ENCODE data around the gene BRWD1. TPM values are rescaled to one million over a fixed set of nuclear protein-coding genes. Genes with fewer than 3 reads are reported as not detected.
"Not testable (repeated sequence)": the region's sequence is repeated elsewhere in the genome, so short reads cannot be mapped to it uniquely, and the experiment has no call there.

The BRWD1 gene
- total and polyA plus RNA-seq, 9 donors: 21.9 to 49.0 (median 29.6) TPM

DNA sequence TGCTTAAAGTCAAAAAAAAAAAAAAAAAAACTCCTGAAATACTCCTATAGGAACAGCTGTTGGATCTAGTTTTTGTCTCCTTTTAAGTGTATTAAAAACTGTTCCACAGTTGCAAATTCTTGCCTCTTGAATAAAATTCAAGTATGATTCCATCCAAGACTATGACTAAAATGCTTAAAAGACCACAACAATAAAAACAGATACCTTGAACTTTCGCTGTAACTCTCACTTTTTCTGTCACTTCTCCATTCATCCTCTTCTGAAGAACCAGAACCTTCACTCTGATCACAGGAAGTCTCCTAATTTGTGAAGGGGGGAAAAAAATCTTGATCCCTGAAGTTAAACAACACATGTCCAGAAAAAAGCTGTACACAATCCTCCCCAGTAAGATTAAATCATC lies 75.2 kb downstream of the BRWD1 start:
- Histone ChIP-seq H3K9me3 (replicated peaks; ENCODE audit: control insufficient read depth, low read depth, low read length) (no peaks in the 10 kb centered on the region), H3K36me3 (ENCODE audit: control insufficient read depth, insufficient read depth, low read length) (peaks cover 25% of the 10 kb centered on the region), H3K27ac (ENCODE audit: low read length) (no peak overlapping the region), H3K4me1 (ENCODE audit: control insufficient read depth, insufficient read depth, low read length) (no peaks in the 10 kb centered on the region), H3K27me3 (ENCODE audit: control insufficient read depth, insufficient read depth, low read length) (no peaks in the 10 kb centered on the region), H3K4me3 (ENCODE audit: low read length) (no peak overlapping the region)
- no CpG with 5 or more reads among the region's 1 CpG for WGBS (ENCODE audit: insufficient coverage)
- no peak for DNase-seq

DNA sequence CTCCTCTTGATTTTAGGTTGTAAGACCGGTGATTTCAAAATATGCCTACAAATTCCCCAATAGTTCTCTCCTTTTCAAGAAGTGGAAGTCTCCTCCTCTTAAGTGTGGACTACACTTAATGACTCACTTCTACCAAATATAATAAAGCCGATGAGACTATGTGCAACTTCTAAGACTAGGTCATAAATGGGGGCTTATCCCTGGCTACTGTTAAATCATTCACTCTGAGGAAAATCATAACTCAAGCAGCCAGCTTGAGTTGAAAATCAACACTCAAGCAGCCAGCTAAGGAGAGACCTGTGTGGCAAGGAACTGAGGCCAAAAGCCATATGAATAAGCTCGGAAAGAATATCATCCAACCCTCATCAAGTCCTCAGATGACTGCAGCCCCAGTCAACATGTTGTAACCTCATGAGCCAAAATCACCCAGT lies 80.6 kb downstream of the BRWD1 start:
- Histone ChIP-seq H3K36me3 (ENCODE audit: control insufficient read depth, insufficient read depth, low read length) (peaks cover 35% of the 10 kb centered on the region), H3K27ac (ENCODE audit: low read length) (no peak overlapping the region), H3K4me1 (ENCODE audit: control insufficient read depth, insufficient read depth, low read length) (no peaks in the 10 kb centered on the region), H3K27me3 (ENCODE audit: control insufficient read depth, insufficient read depth, low read length) (no peaks in the 10 kb centered on the region), H3K4me3 (ENCODE audit: low read length) (no peak overlapping the region), H3K9me3 (replicated peaks; ENCODE audit: control insufficient read depth, low read depth, low read length) (no peaks in the 10 kb centered on the region)
- no peak for DNase-seq
- WGBS (ENCODE audit: insufficient coverage): 71% methylated on average over 1 of the region's 3 CpGs

DNA sequence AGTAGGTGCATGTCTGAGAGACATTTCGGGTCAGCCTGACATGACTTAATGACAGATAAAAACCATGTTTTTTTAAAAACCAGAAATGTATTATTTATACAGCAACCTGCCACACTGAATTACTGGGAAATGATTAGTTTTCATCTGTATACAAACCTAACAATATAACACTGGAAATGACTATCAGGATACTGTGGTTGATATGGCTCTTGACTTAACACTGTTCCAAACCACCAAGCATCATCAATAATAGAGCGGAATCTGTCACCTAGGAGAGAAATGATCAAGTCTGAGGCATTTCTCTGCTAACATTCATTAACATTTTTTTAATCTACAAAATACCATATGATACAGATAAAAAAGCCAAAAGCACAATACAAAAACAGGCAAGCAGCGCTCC lies 88.5 kb downstream of the BRWD1 start:
- no peaks in the 10 kb centered on the region for H3K27me3 ChIP-seq (ENCODE audit: control insufficient read depth, insufficient read depth, low read length)
- DNase-seq: no peak
- no CpG with 5 or more reads among the region's 3 CpGs for WGBS (ENCODE audit: insufficient coverage)
- H3K4me3 ChIP-seq (ENCODE audit: low read length): no peak overlapping the region
- H3K36me3 ChIP-seq (ENCODE audit: control insufficient read depth, insufficient read depth, low read length): peaks cover 29% of the 10 kb centered on the region
- no peaks in the 10 kb centered on the region for H3K4me1 ChIP-seq (ENCODE audit: control insufficient read depth, insufficient read depth, low read length)
- H3K27ac ChIP-seq (ENCODE audit: low read length): no peak overlapping the region
- H3K9me3 ChIP-seq (replicated peaks; ENCODE audit: control insufficient read depth, low read depth, low read length): no peaks in the 10 kb centered on the region

DNA sequence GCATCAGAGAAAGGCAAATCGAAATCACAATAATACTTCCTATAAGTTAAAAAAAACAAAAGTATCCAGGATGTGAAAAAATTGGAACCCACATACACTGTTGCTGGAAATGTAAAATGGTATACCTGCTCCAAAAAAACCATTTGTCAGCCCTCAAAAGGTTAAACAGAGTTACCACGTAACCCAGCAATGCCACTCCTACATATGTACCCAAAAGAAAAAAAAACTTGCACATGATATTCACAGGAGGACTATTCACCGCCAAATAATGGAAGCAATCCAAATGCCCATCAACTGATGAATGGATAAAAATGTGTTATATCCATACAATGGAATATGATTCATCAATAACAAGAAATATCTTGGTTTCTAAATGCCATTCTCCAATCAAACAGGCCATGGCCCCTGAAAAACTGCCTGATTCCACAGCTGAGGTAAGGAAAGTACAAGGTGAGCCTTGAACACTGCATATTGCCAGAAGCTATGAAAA lies 91.4 kb downstream of the BRWD1 start:
- no peak overlapping the region for H3K4me3 ChIP-seq (ENCODE audit: low read length)
- H3K27me3 ChIP-seq (ENCODE audit: control insufficient read depth, insufficient read depth, low read length): no peaks in the 10 kb centered on the region
- peaks cover 24% of the 10 kb centered on the region for H3K36me3 ChIP-seq (ENCODE audit: control insufficient read depth, insufficient read depth, low read length)
- no peak for DNase-seq
- no peaks in the 10 kb centered on the region for H3K9me3 ChIP-seq (replicated peaks; ENCODE audit: control insufficient read depth, low read depth, low read length)
- H3K4me1 ChIP-seq (ENCODE audit: control insufficient read depth, insufficient read depth, low read length): no peaks in the 10 kb centered on the region
- 100% methylated on average over 1 of the region's 3 CpGs for WGBS (ENCODE audit: insufficient coverage)
- H3K27ac ChIP-seq (ENCODE audit: low read length): no peak overlapping the region

DNA sequence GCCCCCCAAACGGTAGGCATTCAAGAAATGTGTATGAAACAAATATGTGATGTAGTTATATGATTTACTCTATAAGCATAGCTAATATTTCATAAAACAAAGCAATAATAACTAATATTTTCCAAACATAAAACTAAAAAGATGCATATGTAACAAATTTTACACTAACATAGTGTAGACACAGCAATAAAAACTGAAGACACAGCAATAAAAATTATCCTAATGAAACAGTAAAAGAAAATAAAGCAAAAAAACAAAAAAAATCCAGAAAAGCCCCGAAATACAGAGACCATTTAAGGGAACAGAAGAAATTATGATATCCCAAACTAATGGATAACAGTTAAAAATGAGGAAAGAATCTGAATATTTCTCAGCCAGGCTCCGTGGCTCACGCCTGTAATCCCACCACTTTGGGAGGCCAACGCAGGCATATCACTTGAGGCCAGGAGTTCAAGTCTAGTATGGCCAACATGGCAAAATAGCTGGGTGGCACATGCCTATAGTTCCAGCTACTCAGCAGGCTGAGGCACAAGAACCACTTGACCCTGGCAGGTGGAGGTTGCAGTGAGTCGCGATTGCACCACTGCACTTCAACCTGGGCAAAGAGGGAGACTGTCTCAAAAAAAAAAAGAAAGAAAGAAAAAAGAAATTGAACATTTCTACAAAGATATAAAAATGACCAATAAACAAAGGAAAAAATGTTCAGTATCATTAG lies 92.0 kb downstream of the BRWD1 start:
- Histone ChIP-seq H3K27ac (ENCODE audit: low read length) (no peak overlapping the region), H3K4me3 (ENCODE audit: low read length) (no peak overlapping the region), H3K27me3 (ENCODE audit: control insufficient read depth, insufficient read depth, low read length) (no peaks in the 10 kb centered on the region), H3K36me3 (ENCODE audit: control insufficient read depth, insufficient read depth, low read length) (peaks cover 19% of the 10 kb centered on the region), H3K9me3 (replicated peaks; ENCODE audit: control insufficient read depth, low read depth, low read length) (no peaks in the 10 kb centered on the region), H3K4me1 (ENCODE audit: control insufficient read depth, insufficient read depth, low read length) (no peaks in the 10 kb centered on the region)
- WGBS (ENCODE audit: insufficient coverage): 97% methylated on average over 3 of the region's 7 CpGs
- DNase-seq: no peak

DNA sequence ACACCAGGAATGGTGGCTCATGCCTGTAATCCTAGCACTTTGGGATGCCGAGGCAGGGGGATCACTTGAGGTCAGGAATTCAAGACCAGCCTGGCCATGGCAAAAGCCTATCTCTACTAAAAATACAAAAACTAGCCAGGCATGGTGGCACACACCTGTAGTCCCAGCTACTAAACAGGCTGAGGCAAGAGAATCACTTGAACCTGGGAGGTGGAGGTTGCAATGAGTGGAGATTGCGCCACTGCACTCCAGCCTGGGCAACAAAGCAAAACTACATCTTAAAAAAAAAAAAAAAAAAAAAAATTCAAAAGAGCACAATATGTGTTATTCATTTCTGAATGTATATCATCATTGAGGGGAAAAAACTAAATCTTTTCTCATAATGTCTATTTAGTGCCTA lies 92.6 kb downstream of the BRWD1 start:
- not testable (repeated sequence) for H3K27me3 ChIP-seq (ENCODE audit: control insufficient read depth, insufficient read depth, low read length); H3K4me1 ChIP-seq (ENCODE audit: control insufficient read depth, insufficient read depth, low read length); H3K4me3 ChIP-seq (ENCODE audit: low read length); H3K9me3 ChIP-seq (replicated peaks; ENCODE audit: control insufficient read depth, low read depth, low read length); DNase-seq; H3K27ac ChIP-seq (ENCODE audit: low read length)
- no CpG with 5 or more reads among the region's 2 CpGs for WGBS (ENCODE audit: insufficient coverage)
- H3K36me3 ChIP-seq (ENCODE audit: control insufficient read depth, insufficient read depth, low read length): peaks cover 21% of the 10 kb centered on the region

DNA sequence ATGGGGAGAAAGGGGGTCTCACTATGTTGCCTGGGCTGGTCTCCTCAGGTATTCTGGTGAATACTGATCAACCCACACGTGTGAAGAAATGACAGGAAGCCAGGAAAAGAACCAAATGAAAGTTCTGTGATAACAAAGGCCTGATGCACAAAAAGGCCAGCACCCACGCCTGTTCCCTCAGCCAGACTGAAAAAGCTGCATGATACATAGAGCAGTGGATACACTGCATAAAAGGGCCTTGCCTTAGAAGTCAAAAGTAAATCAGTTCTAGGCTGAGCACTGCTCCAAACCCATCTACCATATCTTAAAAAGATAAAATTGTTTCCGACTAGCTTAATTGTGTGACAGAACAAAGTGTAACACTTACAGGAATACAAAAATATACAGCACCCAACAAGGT lies 93.3 kb downstream of the BRWD1 start:
- Histone ChIP-seq H3K4me1 (ENCODE audit: control insufficient read depth, insufficient read depth, low read length) (no peaks in the 10 kb centered on the region), H3K27ac (ENCODE audit: low read length) (no peak overlapping the region), H3K9me3 (replicated peaks; ENCODE audit: control insufficient read depth, low read depth, low read length) (no peaks in the 10 kb centered on the region), H3K4me3 (ENCODE audit: low read length) (no peak overlapping the region), H3K36me3 (ENCODE audit: control insufficient read depth, insufficient read depth, low read length) (peaks cover 24% of the 10 kb centered on the region), H3K27me3 (ENCODE audit: control insufficient read depth, insufficient read depth, low read length) (no peaks in the 10 kb centered on the region)
- DNase-seq: no peak
- 94% methylated on average over 2 of the region's 3 CpGs for WGBS (ENCODE audit: insufficient coverage)

DNA sequence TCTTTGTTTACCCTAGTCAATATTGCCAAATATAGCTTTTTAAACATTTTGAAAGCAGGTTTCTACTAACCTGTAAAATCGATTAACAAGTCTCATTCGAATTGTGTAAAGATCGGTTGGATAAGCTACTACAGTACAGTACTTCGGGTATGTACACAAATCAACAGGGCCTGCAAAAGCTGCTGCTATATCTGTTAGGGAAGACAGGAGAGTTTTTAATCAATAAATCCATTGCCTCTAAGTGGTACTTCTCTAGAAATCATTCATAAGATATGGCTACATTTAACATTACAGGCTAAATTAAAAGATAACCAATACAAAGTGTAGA lies 95.4 kb downstream of the BRWD1 start:
- Histone ChIP-seq H3K36me3 (ENCODE audit: control insufficient read depth, insufficient read depth, low read length) (peaks cover 23% of the 10 kb centered on the region), H3K4me3 (ENCODE audit: low read length) (no peak overlapping the region), H3K27ac (ENCODE audit: low read length) (no peak overlapping the region), H3K4me1 (ENCODE audit: control insufficient read depth, insufficient read depth, low read length) (no peaks in the 10 kb centered on the region), H3K9me3 (replicated peaks; ENCODE audit: control insufficient read depth, low read depth, low read length) (no peaks in the 10 kb centered on the region), H3K27me3 (ENCODE audit: control insufficient read depth, insufficient read depth, low read length) (no peaks in the 10 kb centered on the region)
- no peak for DNase-seq
- no CpG with 5 or more reads among the region's 4 CpGs for WGBS (ENCODE audit: insufficient coverage)

DNA sequence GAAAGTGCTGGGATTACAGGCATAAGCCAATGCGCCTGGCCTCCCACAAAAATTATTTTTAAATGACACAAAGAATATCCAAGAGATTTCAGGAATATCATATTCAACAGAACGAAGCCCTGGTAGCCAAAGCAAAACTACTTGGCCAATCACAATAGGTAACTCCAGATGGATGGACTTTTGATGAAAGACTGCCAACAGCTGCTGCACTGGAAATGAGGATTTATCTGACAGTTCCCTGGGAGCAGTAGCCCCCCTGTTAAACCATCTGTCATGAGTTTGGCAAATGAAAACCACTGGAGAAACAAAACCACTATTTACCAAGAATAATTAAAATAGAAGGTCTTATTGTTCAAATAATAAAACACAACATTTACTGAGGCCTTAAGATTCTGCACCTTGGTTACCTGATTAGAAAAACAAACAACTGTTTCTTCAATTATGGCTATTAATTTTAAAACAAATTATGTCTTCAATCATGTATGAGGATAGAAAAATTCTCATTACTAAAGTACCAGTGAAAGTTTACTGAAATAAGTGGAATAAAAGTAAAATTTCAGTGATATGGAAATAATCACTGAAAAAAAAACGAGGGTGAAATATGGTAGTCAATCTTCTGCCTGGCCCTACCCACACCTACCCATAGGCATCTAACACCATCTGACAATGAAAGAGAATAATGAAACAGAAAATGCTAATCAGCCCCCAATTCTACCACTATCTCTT lies 95.9 kb downstream of the BRWD1 start:
- peaks cover 23% of the 10 kb centered on the region for H3K36me3 ChIP-seq (ENCODE audit: control insufficient read depth, insufficient read depth, low read length)
- H3K9me3 ChIP-seq (replicated peaks; ENCODE audit: control insufficient read depth, low read depth, low read length): no peaks in the 10 kb centered on the region
- peak; percentile 25 for DNase-seq
- no CpG with 5 or more reads among the region's 3 CpGs for WGBS (ENCODE audit: insufficient coverage)
- no peak overlapping the region for H3K27ac ChIP-seq (ENCODE audit: low read length)
- H3K4me3 ChIP-seq (ENCODE audit: low read length): no peak overlapping the region
- no peaks in the 10 kb centered on the region for H3K27me3 ChIP-seq (ENCODE audit: control insufficient read depth, insufficient read depth, low read length)
- H3K4me1 ChIP-seq (ENCODE audit: control insufficient read depth, insufficient read depth, low read length): no peaks in the 10 kb centered on the region

DNA sequence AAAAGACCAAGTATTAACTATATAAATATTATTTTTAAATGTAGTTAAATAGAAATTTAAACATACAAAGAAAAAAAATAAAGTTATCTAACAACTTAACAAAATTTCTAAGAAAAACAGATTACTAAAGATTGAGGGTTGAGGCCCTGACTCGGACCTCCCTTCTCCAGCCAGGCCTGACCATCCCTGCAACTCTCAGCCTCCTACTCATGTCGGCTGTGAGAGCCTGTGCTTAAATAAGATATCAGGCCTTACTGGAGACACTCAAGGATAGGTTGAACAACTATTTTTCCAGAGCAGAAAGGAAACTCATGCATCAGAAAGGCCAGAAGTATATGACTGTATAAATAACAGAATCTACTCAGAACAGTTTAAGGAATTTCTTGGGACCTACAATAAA lies 97.1 kb downstream of the BRWD1 start:
- Histone ChIP-seq H3K9me3 (replicated peaks; ENCODE audit: control insufficient read depth, low read depth, low read length) (no peaks in the 10 kb centered on the region), H3K4me1 (ENCODE audit: control insufficient read depth, insufficient read depth, low read length) (no peaks in the 10 kb centered on the region), H3K27me3 (ENCODE audit: control insufficient read depth, insufficient read depth, low read length) (no peaks in the 10 kb centered on the region), H3K36me3 (ENCODE audit: control insufficient read depth, insufficient read depth, low read length) (peaks cover 22% of the 10 kb centered on the region), H3K27ac (ENCODE audit: low read length) (no peak overlapping the region), H3K4me3 (ENCODE audit: low read length) (no peak overlapping the region)
- DNase-seq: peak; percentile 19
- WGBS (ENCODE audit: insufficient coverage): no CpG with 5 or more reads among the region's 2 CpGs

Data from muscle of leg (tissue), 11 donors.